HEK293 (cell line): ENCODE data around the gene C2CD2.

Source experiments
- GLIS2 ChIP-seq: fragments of 450-650 bp; formaldehyde crosslinking; IDR thresholded peaks from 2 replicates; pipeline ENCODE4 v1.5.1; 2016; ENCODE audit warnings: missing biosample characterization, missing genetic modification characterization
- HIC1 ChIP-seq: fragments of 450-650 bp; formaldehyde crosslinking; IDR thresholded peaks from 2 replicates; pipeline ENCODE4 v1.5.1; 2016; ENCODE audit warnings: missing biosample characterization, missing genetic modification characterization
- OSR2 ChIP-seq: fragments of 450-650 bp; formaldehyde crosslinking; IDR thresholded peaks from 2 replicates; pipeline ENCODE4 v1.5.1; 2016; ENCODE audit warnings: missing biosample characterization, missing genetic modification characterization
- SP3 ChIP-seq: fragments of 450-650 bp; formaldehyde crosslinking; IDR thresholded peaks from 2 replicates; pipeline ENCODE4 v1.5.1; 2016; ENCODE audit warnings: missing biosample characterization, missing genetic modification characterization
- SP7 ChIP-seq: fragments of 450-650 bp; formaldehyde crosslinking; IDR thresholded peaks from 2 replicates; pipeline ENCODE4 v1.5.1; 2016; ENCODE audit warnings: missing biosample characterization, missing genetic modification characterization
- WT1 ChIP-seq: fragments of 450-650 bp; formaldehyde crosslinking; IDR thresholded peaks from 2 replicates; pipeline ENCODE4 v1.5.1; 2016; ENCODE audit warnings: missing biosample characterization, missing genetic modification characterization
- YY2 ChIP-seq: fragments of 450-650 bp; formaldehyde crosslinking; IDR thresholded peaks from 2 replicates; pipeline ENCODE4 v1.5.1; 2016; ENCODE audit warnings: missing biosample characterization, missing genetic modification characterization
- ZBTB20 ChIP-seq: fragments of 450-650 bp; formaldehyde crosslinking; IDR thresholded peaks from 2 replicates; pipeline ENCODE4 v1.5.1; 2016; ENCODE audit warnings: missing biosample characterization, missing genetic modification characterization
- ZBTB26 ChIP-seq: fragments of 450-650 bp; formaldehyde crosslinking; optimal IDR thresholded peaks from 2 replicates; pipeline ENCODE3; 2016; ENCODE audit warnings: missing biosample characterization, mild to moderate bottlenecking, missing genetic modification characterization
- ZBTB49 ChIP-seq: fragments of 450-650 bp; formaldehyde crosslinking; IDR thresholded peaks from 2 replicates; pipeline ENCODE4 v1.5.1; 2016; ENCODE audit warnings: missing biosample characterization, missing genetic modification characterization, low read depth
- ZBTB8A ChIP-seq: fragments of 450-650 bp; formaldehyde crosslinking; IDR thresholded peaks from 2 replicates; pipeline ENCODE4 v1.5.1; 2016; ENCODE audit warnings: missing biosample characterization, missing genetic modification characterization
- ZFHX2 ChIP-seq: fragments of 450-650 bp; formaldehyde crosslinking; conservative IDR thresholded peaks from 2 replicates; pipeline ENCODE4 v1.5.1; 2016; ENCODE audit warnings: missing biosample characterization, missing genetic modification characterization
- ZNF112 ChIP-seq: fragments of 450-650 bp; formaldehyde crosslinking; IDR thresholded peaks from 2 replicates; pipeline ENCODE4 v1.5.0; 2017; ENCODE audit warnings: missing biosample characterization, missing genetic modification characterization
- ZNF121 ChIP-seq: fragments of 450-650 bp; formaldehyde crosslinking; IDR thresholded peaks from 2 replicates; pipeline ENCODE4 v1.5.1; 2016; ENCODE audit warnings: missing biosample characterization, missing genetic modification characterization
- ZNF146 ChIP-seq: fragments of 450-650 bp; formaldehyde crosslinking; IDR thresholded peaks from 2 replicates; pipeline ENCODE4 v1.5.1; 2016; ENCODE audit warnings: missing biosample characterization, missing genetic modification characterization
- ZNF148 ChIP-seq: fragments of 450-650 bp; formaldehyde crosslinking; IDR thresholded peaks from 2 replicates; pipeline ENCODE4 v1.5.0; 2017; ENCODE audit warnings: missing biosample characterization, missing genetic modification characterization, borderline replicate concordance
- ZNF221 ChIP-seq: fragments of 450-650 bp; formaldehyde crosslinking; IDR thresholded peaks from 2 replicates; pipeline ENCODE4 v1.5.1; 2017; ENCODE audit warnings: missing biosample characterization, missing genetic modification characterization, borderline replicate concordance
- ZNF324 ChIP-seq: fragments of 450-650 bp; formaldehyde crosslinking; IDR thresholded peaks from 2 replicates; pipeline ENCODE4 v1.5.1; 2016; ENCODE audit warnings: missing biosample characterization, missing genetic modification characterization
- ZNF335 ChIP-seq: fragments of 450-650 bp; formaldehyde crosslinking; conservative IDR thresholded peaks from 2 replicates; pipeline ENCODE4 v1.5.1; 2016; ENCODE audit warnings: missing biosample characterization, missing genetic modification characterization
- ZNF350 ChIP-seq: fragments of 450-650 bp; formaldehyde crosslinking; IDR thresholded peaks from 2 replicates; pipeline ENCODE4 v1.5.0; 2017; ENCODE audit warnings: missing biosample characterization, mild to moderate bottlenecking, missing genetic modification characterization
- ZNF561 ChIP-seq: fragments of 450-650 bp; IDR thresholded peaks from 2 replicates; pipeline ENCODE4 v1.5.1; 2018; ENCODE audit warnings: missing biosample characterization, missing genetic modification characterization, borderline replicate concordance
- ZNF585B ChIP-seq: fragments of 450-650 bp; formaldehyde crosslinking; IDR thresholded peaks from 2 replicates; pipeline ENCODE4 v1.5.1; 2016; ENCODE audit warnings: missing biosample characterization, missing genetic modification characterization
- ZNF600 ChIP-seq: fragments of 450-650 bp; formaldehyde crosslinking; IDR thresholded peaks from 2 replicates; pipeline ENCODE4 v1.5.1; 2016; ENCODE audit warnings: missing biosample characterization, missing genetic modification characterization
- ZNF76 ChIP-seq: fragments of 450-650 bp; formaldehyde crosslinking; IDR thresholded peaks from 2 replicates; pipeline ENCODE4; 2016; ENCODE audit warnings: low read depth, missing biosample characterization, missing genetic modification characterization, borderline replicate concordance
- ZNF776 ChIP-seq: fragments of 450-650 bp; formaldehyde crosslinking; IDR thresholded peaks from 2 replicates; pipeline ENCODE4 v1.5.0; 2017; ENCODE audit warnings: missing biosample characterization, missing genetic modification characterization, borderline replicate concordance
- ZXDB ChIP-seq: fragments of 450-650 bp; formaldehyde crosslinking; IDR thresholded peaks from 2 replicates; pipeline ENCODE4 v1.5.1; 2016; ENCODE audit warnings: missing biosample characterization, missing genetic modification characterization
- TF ChIP-seq, protein P1 (sequence below): fragments of 450-650 bp; formaldehyde crosslinking; IDR thresholded peaks from 2 replicates; pipeline ENCODE4 v1.5.1; 2017; ENCODE audit warnings: missing biosample characterization, missing genetic modification characterization
- TF ChIP-seq, protein P2 (sequence below): fragments of 450-650 bp; formaldehyde crosslinking; IDR thresholded peaks from 2 replicates; pipeline ENCODE4 v1.5.1; 2016; ENCODE audit warnings: missing biosample characterization, missing genetic modification characterization

Gene C2CD2

GRCh38 chr21:41879190-41879998 is 74.4 kb downstream of the C2CD2 start, which contains the start of gene PRDM15 (continued):
- TF ChIP-seq ZNF76 (tag by site-specific recombination) (peak; percentile 47; the same call in 1 of the 2 replicates), ZNF600 (tag by site-specific recombination) (0 out of 2 replicates have a peak, but pooled peaks have one; percentile 22), YY2 (tag by site-specific recombination) (no peak), GLIS2 (tag by site-specific recombination) (peak; percentile 41; the same call in 1 of the 2 replicates), ZNF350 (tag by site-specific recombination) (no peak), SP3 (peak; percentile 45; the same call in 1 of the 2 replicates), ZNF585B (no peak), WT1 (tag by site-specific recombination) (peak; percentile 44; the same call in 1 of the 2 replicates), ZBTB49 (0 out of 2 replicates have a peak, but pooled peaks have one; percentile 31), ZFHX2 (tag by site-specific recombination) (peak; percentile 86), ZNF121 (tag by site-specific recombination) (no peak), ZNF148 (tag by site-specific recombination) (no peak), ZBTB8A (tag by site-specific recombination) (0 out of 2 replicates have a peak, but pooled peaks have one; percentile 42), ZXDB (tag by site-specific recombination) (peak; percentile 39; the same call in 1 of the 2 replicates), ZBTB20 (0 out of 2 replicates have a peak, but pooled peaks have one; percentile 28), ZNF561 (peak; percentile 82), ZNF335 (tag by site-specific recombination) (peak; percentile 77), ZNF776 (no peak), ZNF324 (tag by site-specific recombination) (peak; percentile 67; the same call in 1 of the 2 replicates), HIC1 (tag by site-specific recombination) (no peak), ZNF221 (tag by site-specific recombination) (no peak), OSR2 (tag by site-specific recombination) (no peak), SP7 (tag by site-specific recombination) (peak; percentile 44; the same call in 1 of the 2 replicates), ZNF146 (tag by site-specific recombination) (peak; percentile 10; the same call in 1 of the 2 replicates), ZNF112 (tag by site-specific recombination) (no peak), ZBTB26 (tag by site-specific recombination) (peak; percentile 87)
- TF ChIP-seq, protein P1, sequence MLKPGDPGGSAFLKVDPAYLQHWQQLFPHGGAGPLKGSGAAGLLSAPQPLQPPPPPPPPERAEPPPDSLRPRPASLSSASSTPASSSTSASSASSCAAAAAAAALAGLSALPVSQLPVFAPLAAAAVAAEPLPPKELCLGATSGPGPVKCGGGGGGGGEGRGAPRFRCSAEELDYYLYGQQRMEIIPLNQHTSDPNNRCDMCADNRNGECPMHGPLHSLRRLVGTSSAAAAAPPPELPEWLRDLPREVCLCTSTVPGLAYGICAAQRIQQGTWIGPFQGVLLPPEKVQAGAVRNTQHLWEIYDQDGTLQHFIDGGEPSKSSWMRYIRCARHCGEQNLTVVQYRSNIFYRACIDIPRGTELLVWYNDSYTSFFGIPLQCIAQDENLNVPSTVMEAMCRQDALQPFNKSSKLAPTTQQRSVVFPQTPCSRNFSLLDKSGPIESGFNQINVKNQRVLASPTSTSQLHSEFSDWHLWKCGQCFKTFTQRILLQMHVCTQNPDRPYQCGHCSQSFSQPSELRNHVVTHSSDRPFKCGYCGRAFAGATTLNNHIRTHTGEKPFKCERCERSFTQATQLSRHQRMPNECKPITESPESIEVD (tag by site-specific recombination), result no peak
- TF ChIP-seq, protein P2, sequence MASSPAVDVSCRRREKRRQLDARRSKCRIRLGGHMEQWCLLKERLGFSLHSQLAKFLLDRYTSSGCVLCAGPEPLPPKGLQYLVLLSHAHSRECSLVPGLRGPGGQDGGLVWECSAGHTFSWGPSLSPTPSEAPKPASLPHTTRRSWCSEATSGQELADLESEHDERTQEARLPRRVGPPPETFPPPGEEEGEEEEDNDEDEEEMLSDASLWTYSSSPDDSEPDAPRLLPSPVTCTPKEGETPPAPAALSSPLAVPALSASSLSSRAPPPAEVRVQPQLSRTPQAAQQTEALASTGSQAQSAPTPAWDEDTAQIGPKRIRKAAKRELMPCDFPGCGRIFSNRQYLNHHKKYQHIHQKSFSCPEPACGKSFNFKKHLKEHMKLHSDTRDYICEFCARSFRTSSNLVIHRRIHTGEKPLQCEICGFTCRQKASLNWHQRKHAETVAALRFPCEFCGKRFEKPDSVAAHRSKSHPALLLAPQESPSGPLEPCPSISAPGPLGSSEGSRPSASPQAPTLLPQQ, result peak; percentile 59
